GM12891 (cell line): ENCODE results near the gene KLRC3.
A peak's percentile ranks its signal among the peaks of the same experiment; 100 is the strongest.
"Not testable (repeated sequence)": the region's sequence is repeated elsewhere in the genome, so short reads cannot be mapped to it uniquely, and the experiment has no call there.

ENCODE experiments used
- DNase-seq: peaks from one replicate; pipeline ENCODE4 v3.0.0; 2011; ENCODE audit warnings: low spot score; ENCODE audit not compliant: insufficient read length
- FAIRE-seq: peaks from 2 replicates; lab custom pipeline; 2011; peaks lifted over from hg19 to GRCh38; lab: Jason Lieb, UNC
- PAX5 ChIP-seq: IDR thresholded peaks from 2 replicates; pipeline ENCODE4 v1.6.1; 2011; ENCODE audit warnings: low read length, moderate library complexity, mild to moderate bottlenecking; ENCODE audit not compliant: insufficient read depth, severe bottlenecking
- POLR2A ChIP-seq: IDR thresholded peaks from 2 replicates; pipeline ENCODE4 v1.6.1; 2011; ENCODE audit warnings: low read depth, low read length, control low read depth
- POLR2AphosphoS5 ChIP-seq: IDR thresholded peaks from 2 replicates; pipeline ENCODE4 v1.6.1; 2011; ENCODE audit warnings: low read depth, low read length, control low read depth
- POU2F2 ChIP-seq: IDR thresholded peaks from 2 replicates; pipeline ENCODE4 v1.6.1; 2011; ENCODE audit warnings: low read depth, mild to moderate bottlenecking, control low read depth, low read length, moderate library complexity
- SPI1 ChIP-seq: IDR thresholded peaks from 2 replicates; pipeline ENCODE4 v1.6.1; 2011; ENCODE audit warnings: low read depth, low read length, control low read depth
- TAF1 ChIP-seq: IDR thresholded peaks from 2 replicates; pipeline ENCODE4 v1.6.1; 2011; ENCODE audit warnings: low read depth, low read length, control low read depth

The KLRC3 gene

GRCh38 chr12:10374624-10375018 is 45.8 kb downstream of the KLRC3 start:
- FAIRE-seq (no peak), DNase-seq (no peak)
- TF ChIP-seq PAX5 (no peak), POU2F2 (no peak), SPI1 (no peak), TAF1 (no peak), POLR2A (no peak), POLR2AphosphoS5 (no peak)

GRCh38 chr12:10372559-10372958 is 47.8 kb downstream of the KLRC3 start:
- FAIRE-seq: no peak

GRCh38 chr12:10371893-10372535 is 48.4 kb downstream of the KLRC3 start:
- FAIRE-seq, DNase-seq: not testable (repeated sequence)

More at GRCh38 chr12:10372559-10372958, 47.8 kb downstream of the KLRC3 start:
- no peak for DNase-seq
- no peak for TF ChIP-seq POLR2AphosphoS5
- TF ChIP-seq TAF1: no peak
- no peak for TF ChIP-seq PAX5
- no peak for TF ChIP-seq POU2F2
- TF ChIP-seq SPI1: no peak
- no peak for TF ChIP-seq POLR2A

- DNase-seq (no peak), FAIRE-seq (no peak)
- no peak for TF ChIP-seq PAX5
Measured at GRCh38 chr12:10369557-10370415, 50.6 kb downstream of the KLRC3 start.

- TF ChIP-seq POU2F2: no peak
- no peak for TF ChIP-seq POLR2AphosphoS5
- no peak for TF ChIP-seq TAF1
- no peak for TF ChIP-seq SPI1
- no peak for TF ChIP-seq PAX5
- no peak for TF ChIP-seq POLR2A
- DNase-seq (no peak), FAIRE-seq (no peak)
Measured at GRCh38 chr12:10368206-10369171, 51.9 kb downstream of the KLRC3 start.

GRCh38 chr12:10367714-10368113 is 52.7 kb downstream of the KLRC3 start:
- not testable (repeated sequence) for FAIRE-seq, DNase-seq

- no peak for TF ChIP-seq POLR2A
- no peak for TF ChIP-seq POLR2AphosphoS5
- no peak for TF ChIP-seq POU2F2
- DNase-seq: no peak
- FAIRE-seq: no peak
Measured at GRCh38 chr12:10366875-10367274, 53.5 kb downstream of the KLRC3 start.

- DNase-seq: no peak
- no peak for FAIRE-seq
- TF ChIP-seq PAX5 (no peak), POLR2A (no peak), TAF1 (no peak), SPI1 (0 out of 2 replicates have a peak, but pooled peaks have one; percentile 12), POLR2AphosphoS5 (no peak), POU2F2 (no peak)
Measured at GRCh38 chr12:10365696-10366405, 54.5 kb downstream of the KLRC3 start.

GRCh38 chr12:10364815-10365622 is 55.4 kb downstream of the KLRC3 start:
- no peak for FAIRE-seq
- DNase-seq: no peak
- TF ChIP-seq PAX5 (no peak), POLR2A (0 out of 2 replicates have a peak, but pooled peaks have one; percentile 10), TAF1 (peak; percentile 37; the same call in 1 of the 2 replicates), SPI1 (no peak), POLR2AphosphoS5 (no peak)
